ENCODE data around the gene GNG12.

DNA sequence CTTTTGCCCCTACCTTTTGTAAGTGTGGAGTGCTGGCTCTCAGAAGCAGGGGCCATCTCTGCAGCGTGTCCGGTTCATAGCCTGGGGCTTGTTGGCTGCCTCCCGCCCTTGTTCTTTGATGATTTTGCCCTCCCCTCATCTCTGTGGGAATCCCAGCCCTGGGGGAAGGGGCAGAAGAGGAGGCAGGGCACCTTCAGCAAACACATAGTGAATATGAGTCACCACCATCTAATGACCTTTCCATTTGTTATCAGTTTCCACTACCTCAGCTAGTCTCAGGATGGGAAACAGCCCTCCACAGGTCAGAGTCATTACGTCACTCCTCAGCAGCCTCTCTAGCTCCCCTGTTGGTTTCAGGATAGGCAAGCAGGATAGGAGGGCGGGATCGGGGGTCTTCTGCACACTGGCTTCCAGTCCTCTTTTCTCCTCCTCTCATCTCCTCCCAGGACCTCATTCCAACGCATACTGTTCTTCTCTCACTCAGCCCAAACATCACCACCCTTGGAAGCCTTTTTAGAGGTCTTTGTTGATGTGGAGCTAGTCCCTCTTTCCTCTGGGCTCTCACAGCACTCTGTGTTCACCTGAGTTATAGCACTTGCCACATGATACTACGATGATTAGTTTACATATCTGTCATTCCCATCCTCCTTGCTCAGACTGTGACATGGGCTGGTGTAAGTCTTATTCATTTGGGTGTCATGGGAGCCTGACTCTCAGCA, 132.4 kb downstream of the GNG12 start:
- TF ChIP-seq EZH2 (IDR thresholded peaks at IDR 0.05; ENCODE audit: insufficient read depth, poor library complexity, severe bottlenecking) (no peak), EZH2phosphoT487 (IDR thresholded peaks at IDR 0.05; ENCODE audit: insufficient read depth, low read depth) (no peak)
